ENCODE measurements around the gene WDR70.
"Not testable (repeated sequence)": the region's sequence is repeated elsewhere in the genome, so short reads cannot be mapped to it uniquely, and the experiment has no call there.

Gene WDR70

GRCh38 chr5:37654566-37654965, 275.4 kb downstream of the WDR70 start:
- not testable (repeated sequence) for DNase-seq

- no peak for DNase-seq
Measured at GRCh38 chr5:37657046-37657445, 277.9 kb downstream of the WDR70 start.

- no peak for DNase-seq
Measured at GRCh38 chr5:37658440-37658839, 279.3 kb downstream of the WDR70 start.

GRCh38 chr5:37660319-37660718, 281.2 kb downstream of the WDR70 start:
- DNase-seq, result no peak

- DNase-seq, result no peak
Measured at GRCh38 chr5:37661227-37661920, 282.3 kb downstream of the WDR70 start.

- no peak for DNase-seq
Measured at GRCh38 chr5:37661951-37662350, 282.8 kb downstream of the WDR70 start.

GRCh38 chr5:37662362-37662761, 283.2 kb downstream of the WDR70 start:
- no peak for DNase-seq

- DNase-seq, result no peak
Measured at GRCh38 chr5:37662789-37663485, 283.8 kb downstream of the WDR70 start.

GRCh38 chr5:37663538-37663937, 284.4 kb downstream of the WDR70 start:
- DNase-seq, result no peak

GRCh38 chr5:37664551-37664950, 285.4 kb downstream of the WDR70 start:
- DNase-seq, result no peak

GRCh38 chr5:37665272-37665671, 286.2 kb downstream of the WDR70 start:
- no peak for DNase-seq

GRCh38 chr5:37665889-37666288, 286.8 kb downstream of the WDR70 start:
- DNase-seq, result no peak

GRCh38 chr5:37667430-37667829, 288.3 kb downstream of the WDR70 start:
- no peak for DNase-seq

- no peak for DNase-seq
Measured at GRCh38 chr5:37667846-37668245, 288.7 kb downstream of the WDR70 start.

- DNase-seq, result no peak
Measured at GRCh38 chr5:37668524-37669047, 289.5 kb downstream of the WDR70 start.

- DNase-seq, result not testable (repeated sequence)
Measured at GRCh38 chr5:37672118-37672588, 293.0 kb downstream of the WDR70 start.

GRCh38 chr5:37674361-37674760, 295.2 kb downstream of the WDR70 start:
- DNase-seq, result not testable (repeated sequence)

- DNase-seq, result not testable (repeated sequence)
Measured at GRCh38 chr5:37679326-37679725, 300.2 kb downstream of the WDR70 start.

- DNase-seq, result not testable (repeated sequence)
Measured at GRCh38 chr5:37679903-37680302, 300.8 kb downstream of the WDR70 start.

GRCh38 chr5:37683072-37683471, 304.0 kb downstream of the WDR70 start:
- DNase-seq, result no peak

GRCh38 chr5:37685211-37685610, 306.1 kb downstream of the WDR70 start:
- DNase-seq, result no peak

- no peak for DNase-seq
Measured at GRCh38 chr5:37685816-37686215, 306.7 kb downstream of the WDR70 start.

- not testable (repeated sequence) for DNase-seq
Measured at GRCh38 chr5:37688925-37689324, 309.8 kb downstream of the WDR70 start.

- DNase-seq, result not testable (repeated sequence)
Measured at GRCh38 chr5:37694333-37694732, 315.2 kb downstream of the WDR70 start.
